GM23338 (cell line): ENCODE data around the gene SLC36A3. TPM values are rescaled to one million over a fixed set of nuclear protein-coding genes. Genes with fewer than 3 reads are reported as not detected.

ENCODE experiments used
- ATAC-seq: fragments of 200-7000 bp; cut with Tn5 transposase; 3 replicates; pipeline ENCODE4 v1.9.1; 2020
- DNase-seq: peaks from one replicate; pipeline ENCODE4 v3.0.0-alpha.2; 2015; ENCODE audit warnings: low spot score
- H2AFZ ChIP-seq: fragments of 200-600 bp; sonication (generic); 2 replicates; pipeline ENCODE4 v1.8.0; 2016; ENCODE audit warnings: antibody characterized with exemption, mild to moderate bottlenecking, moderate library complexity
- H3F3A ChIP-seq: fragments of 200-600 bp; sonication (generic); replicated peaks from 2 replicates; pipeline ENCODE4 v1.8.0; 2017; ENCODE audit warnings: antibody characterized with exemption, mixed run types, low read depth
- H3K27ac ChIP-seq: fragments of 200-600 bp; sonication (generic); 2 replicates; pipeline ENCODE4 v1.6.1; 2016; ENCODE audit warnings: low read depth
- H3K27me3 ChIP-seq: fragments of 200-600 bp; sonication (generic); 2 replicates; pipeline ENCODE4 v1.8.0; 2016; ENCODE audit warnings: mild to moderate bottlenecking, mixed run types, moderate library complexity; ENCODE audit not compliant: insufficient read depth
- H3K36me3 ChIP-seq: fragments of 200-600 bp; sonication (generic); 2 replicates; pipeline ENCODE4 v1.8.0; 2016; ENCODE audit warnings: mild to moderate bottlenecking; ENCODE audit not compliant: insufficient read depth
- H3K4me1 ChIP-seq: fragments of 200-600 bp; sonication (generic); 2 replicates; pipeline ENCODE4 v1.8.0; 2016; ENCODE audit warnings: mild to moderate bottlenecking, moderate library complexity; ENCODE audit not compliant: insufficient read depth
- H3K4me2 ChIP-seq: fragments of 200-600 bp; sonication (generic); 2 replicates; pipeline ENCODE4 v1.7.1; 2017; ENCODE audit warnings: mixed run types
- H3K4me3 ChIP-seq: fragments of 200-600 bp; sonication (generic); 2 replicates; pipeline ENCODE4 v1.6.1; 2016; ENCODE audit warnings: mixed run types
- H3K79me2 ChIP-seq: fragments of 200-600 bp; sonication (generic); replicated peaks from 2 replicates; pipeline ENCODE4 v1.8.0; 2017; ENCODE audit warnings: mild to moderate bottlenecking; ENCODE audit not compliant: insufficient read depth
- H3K9me2 ChIP-seq: fragments of 200-600 bp; sonication (generic); 2 replicates; pipeline ENCODE4 v1.8.0; 2017; ENCODE audit not compliant: insufficient read depth
- H4K20me1 ChIP-seq: fragments of 200-600 bp; sonication (generic); replicated peaks from 2 replicates; pipeline ENCODE4 v1.8.0; 2017; ENCODE audit warnings: mild to moderate bottlenecking; ENCODE audit not compliant: insufficient read depth
- H3K27ac Mint-ChIP-seq: 2 replicates; pipeline ENCODE4 v1.8.0; 2020; ENCODE audit warnings: inconsistent platforms, mild to moderate bottlenecking, moderate library complexity, mixed read lengths
- H3K27me3 Mint-ChIP-seq: 3 replicates; pipeline ENCODE4 v1.8.0; 2022; ENCODE audit warnings: low read depth, mild to moderate bottlenecking, moderate library complexity, mixed read lengths, inconsistent platforms; ENCODE audit not compliant: insufficient read depth, poor library complexity
- H3K36me3 Mint-ChIP-seq: 3 replicates; pipeline ENCODE4 v1.8.0; 2021; ENCODE audit warnings: low read depth, mild to moderate bottlenecking, inconsistent platforms, moderate library complexity, mixed read lengths
- H3K4me1 Mint-ChIP-seq: 3 replicates; pipeline ENCODE4 v1.8.0; 2020; ENCODE audit warnings: mild to moderate bottlenecking, inconsistent platforms, mixed read lengths
- H3K4me3 Mint-ChIP-seq: 3 replicates; pipeline ENCODE4 v1.8.0; 2021; ENCODE audit warnings: moderate library complexity, mild to moderate bottlenecking, inconsistent platforms, mixed read lengths
- H3K9me3 Mint-ChIP-seq: 3 replicates; pipeline ENCODE4 v1.8.0; 2020; ENCODE audit warnings: moderate library complexity, mild to moderate bottlenecking, inconsistent platforms, mixed read lengths
- POLR2AphosphoS5 ChIP-seq: IDR thresholded peaks from 2 replicates; pipeline ENCODE4 v1.6.1; 2016; ENCODE audit warnings: antibody characterized with exemption, low read depth
- REST ChIP-seq: IDR thresholded peaks from one replicate; pipeline ENCODE4 v1.6.1; 2018; ENCODE audit warnings: antibody characterized with exemption; ENCODE audit not compliant: unreplicated experiment
- STAT1 ChIP-seq: IDR thresholded peaks from one replicate; pipeline ENCODE4 v1.6.1; 2016; ENCODE audit warnings: antibody characterized with exemption; ENCODE audit not compliant: unreplicated experiment
- polyA plus RNA-seq: library from polyadenylated mRNA; unstranded; fragments of >200 nt; fragmentation: Nextera tagmentation; extraction: Ambion mirVana; gene quantifications from 2 replicates; pipeline ENCODE4 v1.2.1, GENCODE V29; 2016
- total RNA-seq: library from RNA; depleted of rRNA; stranded (reverse); fragments of >200 nt; shearing (Covaris generic); gene quantifications from 2 replicates; pipeline ENCODE4 v1.2.3, GENCODE V29; 2014
- TF ChIP-seq, protein P1 (sequence below): fragments of 250-450 bp; sonication (Bioruptor Pico); IDR thresholded peaks from 2 replicates; pipeline ENCODE4 v1.5.0; 2020; ENCODE audit warnings: mild to moderate bottlenecking, moderate library complexity

The SLC36A3 gene
- total and polyA plus RNA-seq, 2 experiments from 2014 or later, result not detected

DNA sequence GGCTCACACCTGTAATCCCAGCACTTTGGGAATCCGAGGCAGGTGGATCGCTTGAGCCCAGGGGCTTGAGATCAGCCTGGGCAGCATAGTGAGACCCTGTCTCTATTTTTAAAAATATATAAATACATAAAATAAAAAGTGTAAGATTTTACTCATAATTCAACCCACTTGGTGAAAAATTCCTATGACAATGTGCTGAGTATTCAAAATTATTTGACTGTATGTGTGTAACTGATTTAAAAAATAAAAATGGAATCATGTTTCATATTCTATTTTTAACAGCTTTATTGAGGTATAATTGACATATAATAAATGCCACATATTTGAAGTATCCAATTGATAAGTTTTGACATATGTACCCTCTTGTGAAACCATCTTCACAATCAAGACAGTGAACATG lies 27.8 kb downstream of the SLC36A3 start (continued):
- TF ChIP-seq, protein P1, sequence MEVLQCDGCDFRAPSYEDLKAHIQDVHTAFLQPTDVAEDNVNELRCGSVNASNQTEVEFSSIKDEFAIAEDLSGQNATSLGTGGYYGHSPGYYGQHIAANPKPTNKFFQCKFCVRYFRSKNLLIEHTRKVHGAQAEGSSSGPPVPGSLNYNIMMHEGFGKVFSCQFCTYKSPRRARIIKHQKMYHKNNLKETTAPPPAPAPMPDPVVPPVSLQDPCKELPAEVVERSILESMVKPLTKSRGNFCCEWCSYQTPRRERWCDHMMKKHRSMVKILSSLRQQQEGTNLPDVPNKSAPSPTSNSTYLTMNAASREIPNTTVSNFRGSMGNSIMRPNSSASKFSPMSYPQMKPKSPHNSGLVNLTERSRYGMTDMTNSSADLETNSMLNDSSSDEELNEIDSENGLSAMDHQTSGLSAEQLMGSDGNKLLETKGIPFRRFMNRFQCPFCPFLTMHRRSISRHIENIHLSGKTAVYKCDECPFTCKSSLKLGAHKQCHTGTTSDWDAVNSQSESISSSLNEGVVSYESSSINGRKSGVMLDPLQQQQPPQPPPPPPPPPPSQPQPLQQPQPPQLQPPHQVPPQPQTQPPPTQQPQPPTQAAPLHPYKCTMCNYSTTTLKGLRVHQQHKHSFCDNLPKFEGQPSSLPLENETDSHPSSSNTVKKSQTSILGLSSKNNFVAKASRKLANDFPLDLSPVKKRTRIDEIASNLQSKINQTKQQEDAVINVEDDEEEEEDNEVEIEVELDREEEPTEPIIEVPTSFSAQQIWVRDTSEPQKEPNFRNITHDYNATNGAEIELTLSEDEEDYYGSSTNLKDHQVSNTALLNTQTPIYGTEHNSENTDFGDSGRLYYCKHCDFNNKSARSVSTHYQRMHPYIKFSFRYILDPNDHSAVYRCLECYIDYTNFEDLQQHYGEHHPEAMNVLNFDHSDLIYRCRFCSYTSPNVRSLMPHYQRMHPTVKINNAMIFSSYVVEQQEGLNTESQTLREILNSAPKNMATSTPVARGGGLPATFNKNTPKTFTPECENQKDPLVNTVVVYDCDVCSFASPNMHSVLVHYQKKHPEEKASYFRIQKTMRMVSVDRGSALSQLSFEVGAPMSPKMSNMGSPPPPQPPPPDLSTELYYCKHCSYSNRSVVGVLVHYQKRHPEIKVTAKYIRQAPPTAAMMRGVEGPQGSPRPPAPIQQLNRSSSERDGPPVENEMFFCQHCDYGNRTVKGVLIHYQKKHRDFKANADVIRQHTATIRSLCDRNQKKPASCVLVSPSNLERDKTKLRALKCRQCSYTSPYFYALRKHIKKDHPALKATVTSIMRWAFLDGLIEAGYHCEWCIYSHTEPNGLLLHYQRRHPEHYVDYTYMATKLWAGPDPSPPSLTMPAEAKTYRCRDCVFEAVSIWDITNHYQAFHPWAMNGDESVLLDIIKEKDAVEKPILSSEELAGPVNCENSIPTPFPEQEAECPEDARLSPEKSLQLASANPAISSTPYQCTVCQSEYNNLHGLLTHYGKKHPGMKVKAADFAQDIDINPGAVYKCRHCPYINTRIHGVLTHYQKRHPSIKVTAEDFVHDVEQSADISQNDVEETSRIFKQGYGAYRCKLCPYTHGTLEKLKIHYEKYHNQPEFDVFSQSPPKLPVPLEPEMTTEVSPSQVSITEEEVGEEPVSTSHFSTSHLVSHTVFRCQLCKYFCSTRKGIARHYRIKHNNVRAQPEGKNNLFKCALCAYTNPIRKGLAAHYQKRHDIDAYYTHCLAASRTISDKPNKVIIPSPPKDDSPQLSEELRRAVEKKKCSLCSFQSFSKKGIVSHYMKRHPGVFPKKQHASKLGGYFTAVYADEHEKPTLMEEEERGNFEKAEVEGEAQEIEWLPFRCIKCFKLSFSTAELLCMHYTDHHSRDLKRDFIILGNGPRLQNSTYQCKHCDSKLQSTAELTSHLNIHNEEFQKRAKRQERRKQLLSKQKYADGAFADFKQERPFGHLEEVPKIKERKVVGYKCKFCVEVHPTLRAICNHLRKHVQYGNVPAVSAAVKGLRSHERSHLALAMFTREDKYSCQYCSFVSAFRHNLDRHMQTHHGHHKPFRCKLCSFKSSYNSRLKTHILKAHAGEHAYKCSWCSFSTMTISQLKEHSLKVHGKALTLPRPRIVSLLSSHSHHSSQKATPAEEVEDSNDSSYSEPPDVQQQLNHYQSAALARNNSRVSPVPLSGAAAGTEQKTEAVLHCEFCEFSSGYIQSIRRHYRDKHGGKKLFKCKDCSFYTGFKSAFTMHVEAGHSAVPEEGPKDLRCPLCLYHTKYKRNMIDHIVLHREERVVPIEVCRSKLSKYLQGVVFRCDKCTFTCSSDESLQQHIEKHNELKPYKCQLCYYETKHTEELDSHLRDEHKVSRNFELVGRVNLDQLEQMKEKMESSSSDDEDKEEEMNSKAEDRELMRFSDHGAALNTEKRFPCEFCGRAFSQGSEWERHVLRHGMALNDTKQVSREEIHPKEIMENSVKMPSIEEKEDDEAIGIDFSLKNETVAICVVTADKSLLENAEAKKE, result no peak
- no peak for TF ChIP-seq STAT1

GRCh38 chr5:151274666-151275065 lies 28.9 kb downstream of the SLC36A3 start:
- H3K36me3 Mint-ChIP-seq, result no peaks in the 10 kb centered on the region
- Histone ChIP-seq H3K27me3 (no peaks in the 10 kb centered on the region), H3K27ac (no peak overlapping the region), H3K9me2 (no peaks in the 10 kb centered on the region), H2AFZ (no peak overlapping the region), H3K79me2 (no peaks in the 10 kb centered on the region), H3K4me1 (no peaks in the 10 kb centered on the region), H4K20me1 (no peaks in the 10 kb centered on the region), H3K4me3 (no peak overlapping the region), H3K4me2 (no peak overlapping the region), H3F3A (no peaks in the 10 kb centered on the region), H3K36me3 (no peaks in the 10 kb centered on the region; the same call in 1 of the 2 replicates)
- TF ChIP-seq REST (no peak), POLR2AphosphoS5 (no peak)
- H3K9me3 Mint-ChIP-seq, result no peaks in the 10 kb centered on the region
- DNase-seq, result no peak
- H3K27ac Mint-ChIP-seq, result no peak overlapping the region
- H3K4me1 Mint-ChIP-seq, result peaks cover 4% of the 10 kb centered on the region; the same call in 1 of the 3 replicates
- H3K27me3 Mint-ChIP-seq, result peaks cover 1% of the 10 kb centered on the region
- no peak for ATAC-seq
- H3K4me3 Mint-ChIP-seq, result no peak overlapping the region
